ENCODE data around the gene PIP5K1B.

The PIP5K1B gene

GRCh38 chr9:68964102-68964541, 259.1 kb downstream of the PIP5K1B start:
- no peak for FAIRE-seq
- TF ChIP-seq POLR2A (IDR thresholded peaks at IDR 0.05; ENCODE audit: low read depth, low read length): no peak
- no peak for DNase-seq (ENCODE audit: insufficient read length, low spot score)

DNA sequence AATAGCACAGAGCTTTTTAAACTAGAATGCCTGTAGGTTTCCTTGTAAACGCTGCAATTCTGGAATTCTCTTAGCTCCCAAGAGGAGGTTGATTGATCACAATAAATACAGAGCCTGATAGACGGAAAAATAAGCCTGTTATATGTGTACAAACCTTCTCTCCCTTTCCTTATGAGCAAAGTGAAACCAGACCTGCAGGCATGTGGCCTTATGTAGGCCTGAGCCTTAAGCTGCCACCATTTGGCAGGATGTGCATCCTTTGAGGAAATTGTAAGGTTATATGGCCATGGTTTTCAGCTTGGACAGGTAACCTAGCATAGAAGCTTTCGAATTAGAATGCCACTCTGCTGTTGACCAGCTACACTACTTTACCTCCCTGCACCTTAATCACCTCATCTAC, 259.7 kb downstream of the PIP5K1B start:
- FAIRE-seq: no peak
- no peak for DNase-seq (ENCODE audit: insufficient read length, low spot score)
- no peak for TF ChIP-seq POLR2A (IDR thresholded peaks at IDR 0.05; ENCODE audit: low read depth, low read length)

DNA sequence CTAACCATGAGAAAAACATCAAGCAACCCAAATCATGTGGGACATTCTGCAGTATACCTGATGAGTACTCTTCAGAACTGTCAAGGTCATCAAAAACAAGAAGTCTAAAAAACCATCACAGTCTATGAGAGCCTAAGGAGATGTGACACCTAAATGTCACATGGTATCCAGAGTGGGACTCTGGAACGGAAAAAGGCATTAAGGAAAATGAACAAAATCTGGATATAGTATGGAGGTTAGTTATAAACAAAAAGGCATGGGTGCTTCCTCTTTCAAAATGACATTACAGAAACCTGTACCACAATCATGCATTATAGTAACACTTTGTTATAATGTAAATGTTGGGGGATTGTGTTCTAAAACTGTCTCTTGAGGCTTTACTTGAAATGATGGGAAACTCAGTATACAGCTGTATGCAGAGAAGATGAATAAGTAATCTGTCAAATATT, 261.5 kb downstream of the PIP5K1B start:
- no peak for FAIRE-seq

DNA sequence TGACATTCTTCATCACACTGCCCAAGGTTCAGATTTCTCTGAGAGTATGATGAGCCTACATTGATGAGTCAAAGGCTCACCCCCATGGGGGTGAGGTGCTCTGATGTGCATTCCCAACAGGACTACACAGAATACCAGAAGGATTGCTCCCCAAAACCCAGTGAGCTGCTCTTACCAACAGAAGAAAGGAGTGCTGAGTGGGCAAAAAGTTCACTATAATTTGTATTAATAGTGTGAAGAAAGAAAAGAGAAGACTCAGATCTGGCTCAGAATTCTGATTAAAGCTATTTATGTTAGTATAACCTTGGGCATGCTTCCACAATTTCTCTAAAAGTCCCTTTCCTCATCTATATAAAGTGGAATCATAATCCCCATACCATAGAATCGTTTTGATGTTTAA, 262.8 kb downstream of the PIP5K1B start:
- DNase-seq (ENCODE audit: insufficient read length, low spot score): no peak
- no peak for TF ChIP-seq POLR2A (IDR thresholded peaks at IDR 0.05; ENCODE audit: low read depth, low read length)
- no peak for FAIRE-seq

More for the DNA sequence above, 261.5 kb downstream of the PIP5K1B start:
- DNase-seq (ENCODE audit: insufficient read length, low spot score): no peak
- no peak for TF ChIP-seq POLR2A (IDR thresholded peaks at IDR 0.05; ENCODE audit: low read depth, low read length)

DNA sequence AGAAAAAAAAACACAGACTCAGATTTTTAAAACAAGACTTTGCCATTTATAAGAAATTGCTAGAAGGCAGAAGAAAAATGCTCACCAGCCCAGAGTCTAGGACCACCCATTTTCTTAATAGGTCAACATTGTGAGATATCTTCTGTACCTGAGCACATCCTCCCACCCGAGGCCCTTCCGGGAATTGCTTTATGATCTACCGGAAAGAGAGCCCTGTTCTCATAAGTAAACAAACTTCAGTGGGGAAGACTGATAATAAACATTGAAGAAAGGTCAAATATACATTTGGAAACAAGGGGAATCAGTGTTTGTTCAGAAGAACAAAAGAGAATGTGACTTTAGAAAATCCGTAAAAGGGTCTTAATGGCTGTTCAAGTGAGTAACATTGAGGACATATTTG, 264.5 kb downstream of the PIP5K1B start:
- TF ChIP-seq POLR2A (IDR thresholded peaks at IDR 0.05; ENCODE audit: low read depth, low read length): no peak
- no peak for FAIRE-seq
- no peak for DNase-seq (ENCODE audit: insufficient read length, low spot score)

DNA sequence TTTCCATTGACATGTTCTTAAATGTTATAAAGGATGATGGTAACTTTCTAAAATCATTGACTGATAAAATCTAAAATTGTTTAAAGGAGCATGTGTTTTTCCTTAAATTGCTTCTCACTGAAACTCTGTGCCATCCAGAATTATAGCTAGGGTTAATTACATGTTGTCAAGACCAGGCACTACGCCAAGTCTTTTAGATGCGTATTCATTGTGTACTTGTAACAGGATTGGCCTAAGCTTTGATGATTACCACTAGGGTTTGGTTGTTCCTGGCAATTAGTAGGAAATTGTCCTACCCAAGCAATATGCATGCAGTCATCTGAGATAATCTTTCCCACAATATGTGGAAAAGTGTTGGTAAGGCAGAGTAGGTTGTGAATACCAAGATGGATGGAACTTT, 265.1 kb downstream of the PIP5K1B start:
- no peak for DNase-seq (ENCODE audit: insufficient read length, low spot score)

GRCh38 chr9:68973619-68974018, 268.6 kb downstream of the PIP5K1B start:
- TF ChIP-seq POLR2A (IDR thresholded peaks at IDR 0.05; ENCODE audit: low read depth, low read length): no peak
- FAIRE-seq: no peak

More for the DNA sequence above, 265.1 kb downstream of the PIP5K1B start:
- no peak for TF ChIP-seq POLR2A (IDR thresholded peaks at IDR 0.05; ENCODE audit: low read depth, low read length)
- FAIRE-seq: no peak

DNA sequence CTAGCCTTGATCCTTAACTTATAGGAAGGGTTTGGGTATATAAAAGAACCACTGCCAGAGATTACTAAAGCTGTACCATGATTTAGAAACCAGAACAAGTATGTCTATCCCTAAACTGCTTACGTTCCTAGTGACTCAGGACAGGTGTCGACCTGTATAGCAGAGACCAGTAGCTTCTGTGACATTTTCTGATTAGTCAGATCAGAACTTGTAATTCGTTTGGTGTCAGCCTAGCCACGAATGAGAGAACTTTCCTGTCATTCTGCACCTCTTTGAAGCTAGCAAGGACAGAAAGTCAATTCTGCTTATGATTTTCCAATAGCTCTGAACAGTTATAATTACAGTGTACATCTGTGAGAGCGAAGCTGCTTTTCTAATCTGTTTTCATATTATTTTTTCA, 269.4 kb downstream of the PIP5K1B start:
- TF ChIP-seq POLR2A (IDR thresholded peaks at IDR 0.05; ENCODE audit: low read depth, low read length): no peak
- DNase-seq (ENCODE audit: insufficient read length, low spot score) (no peak), FAIRE-seq (no peak)

More at GRCh38 chr9:68973619-68974018, 268.6 kb downstream of the PIP5K1B start:
- no peak for DNase-seq (ENCODE audit: insufficient read length, low spot score)

GRCh38 chr9:68974901-68975300, 269.9 kb downstream of the PIP5K1B start:
- no peak for FAIRE-seq
- TF ChIP-seq POLR2A (IDR thresholded peaks at IDR 0.05; ENCODE audit: low read depth, low read length): no peak
- no peak for DNase-seq (ENCODE audit: insufficient read length, low spot score)

- TF ChIP-seq POLR2A (IDR thresholded peaks at IDR 0.05; ENCODE audit: low read depth, low read length): no peak
- no peak for DNase-seq (ENCODE audit: insufficient read length, low spot score)
- FAIRE-seq: no peak
These were observed 270.5 kb downstream of the PIP5K1B start for GRCh38 chr9:68975365-68976043.

- TF ChIP-seq POLR2A (IDR thresholded peaks at IDR 0.05; ENCODE audit: low read depth, low read length): no peak
These were observed 273.0 kb downstream of the PIP5K1B start for GRCh38 chr9:68978066-68978465.

GRCh38 chr9:68978501-68978900, 273.5 kb downstream of the PIP5K1B start:
- DNase-seq (ENCODE audit: insufficient read length, low spot score): no peak
- no peak for TF ChIP-seq POLR2A (IDR thresholded peaks at IDR 0.05; ENCODE audit: low read depth, low read length)
- no peak for FAIRE-seq

More at GRCh38 chr9:68978066-68978465, 273.0 kb downstream of the PIP5K1B start:
- DNase-seq (ENCODE audit: insufficient read length, low spot score) (no peak), FAIRE-seq (no peak)

GRCh38 chr9:68979538-68980314, 274.7 kb downstream of the PIP5K1B start:
- no peak for TF ChIP-seq POLR2A (IDR thresholded peaks at IDR 0.05; ENCODE audit: low read depth, low read length)
- no peak for DNase-seq (ENCODE audit: insufficient read length, low spot score)
- no peak for FAIRE-seq

DNA sequence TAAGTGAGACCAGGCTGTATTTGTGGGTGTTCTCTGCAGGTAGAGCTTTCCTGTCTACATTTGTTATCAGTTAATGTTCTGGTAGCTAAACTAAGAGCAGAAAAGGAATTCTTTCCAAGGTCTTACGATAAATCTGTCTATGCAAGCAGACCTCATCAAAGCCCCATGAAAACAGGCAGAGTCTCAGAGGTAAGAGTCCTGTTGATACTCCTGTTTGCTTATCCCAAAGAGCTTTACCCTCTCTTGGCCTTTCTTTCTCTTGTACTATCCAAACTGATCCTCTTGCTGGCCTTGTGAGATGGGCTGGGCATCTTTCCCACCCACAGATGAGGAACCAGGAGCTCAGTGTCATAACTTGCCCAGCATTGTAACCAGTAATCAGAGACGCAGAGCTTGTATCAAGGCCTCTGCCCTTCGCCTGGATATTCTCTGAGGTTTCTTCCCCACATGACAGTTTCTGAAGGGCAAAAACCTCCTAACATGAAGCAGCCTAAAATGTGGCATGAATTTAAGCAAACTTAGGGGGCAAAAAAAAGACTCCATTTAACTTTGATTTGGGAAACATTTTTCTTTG, 275.4 kb downstream of the PIP5K1B start:
- FAIRE-seq: no peak
- no peak for DNase-seq (ENCODE audit: insufficient read length, low spot score)
- no peak for TF ChIP-seq POLR2A (IDR thresholded peaks at IDR 0.05; ENCODE audit: low read depth, low read length)

Data from H54 (cell line).